Neural cell (in vitro differentiated cells): ENCODE results near the gene TMEM254. TPM values are rescaled to one million over a fixed set of nuclear protein-coding genes. Genes with fewer than 3 reads are reported as not detected.
"Not testable (repeated sequence)": the region's sequence is repeated elsewhere in the genome, so short reads cannot be mapped to it uniquely, and the experiment has no call there.

ENCODE experiments used
- H2AFZ ChIP-seq: fragments of 200-600, 300-800 bp; sonication (generic), shearing (Covaris generic); 2 replicates; pipeline ENCODE4 v1.6.0; 2014; ENCODE audit warnings: low read depth, mild to moderate bottlenecking, antibody characterized with exemption, low read length, moderate library complexity
- H3F3A ChIP-seq: fragments of 200-600 bp; shearing (Covaris generic); 2 replicates; pipeline ENCODE4 v1.6.1; 2016; ENCODE audit warnings: mild to moderate bottlenecking, moderate library complexity, mixed read lengths, antibody characterized with exemption, low read length; ENCODE audit not compliant: insufficient read depth, poor library complexity, severe bottlenecking
- H3K27ac ChIP-seq: fragments of 200-600, 300-800 bp; sonication (generic), shearing (Covaris generic); 2 replicates; pipeline ENCODE4 v1.5.1; 2014; ENCODE audit warnings: mild to moderate bottlenecking, low read length, moderate library complexity
- H3K27me3 ChIP-seq: fragments of 300-800, 200-600 bp; sonication (generic), shearing (Covaris generic); 2 replicates; pipeline ENCODE4 v1.6.0; 2014; ENCODE audit warnings: mild to moderate bottlenecking, low read depth, low read length, moderate library complexity; ENCODE audit not compliant: insufficient read depth
- H3K36me3 ChIP-seq: fragments of 300-800, 200-600 bp; sonication (generic), shearing (Covaris generic); 2 replicates; pipeline ENCODE4 v1.5.1; 2014; ENCODE audit warnings: mild to moderate bottlenecking, antibody characterized with exemption, low read length, moderate library complexity; ENCODE audit not compliant: insufficient read depth
- H3K4me2 ChIP-seq: fragments of 300-800, 200-600 bp; sonication (generic), shearing (Covaris generic); 2 replicates; pipeline ENCODE4 v1.6.0; 2014; ENCODE audit warnings: mild to moderate bottlenecking, low read length
- H3K4me3 ChIP-seq: fragments of 300-800, 200-600 bp; sonication (generic), shearing (Covaris generic); 2 replicates; pipeline ENCODE4 v1.5.1; 2014; ENCODE audit warnings: mild to moderate bottlenecking, low read length, moderate library complexity
- H3K79me2 ChIP-seq: fragments of 200-600 bp; shearing (Covaris generic); replicated peaks from 2 replicates; pipeline ENCODE4 v1.6.0; 2014; ENCODE audit warnings: mild to moderate bottlenecking, low read length, moderate library complexity; ENCODE audit not compliant: insufficient read depth
- H3K9ac ChIP-seq: fragments of 300-800, 200-600 bp; sonication (generic), shearing (Covaris generic); 2 replicates; pipeline ENCODE4 v1.6.1; 2016; ENCODE audit warnings: mild to moderate bottlenecking, low read length, mixed read lengths
- H3K9me2 ChIP-seq: fragments of 200-600 bp; shearing (Covaris generic); 2 replicates; pipeline ENCODE4 v1.6.1; 2016; ENCODE audit warnings: mild to moderate bottlenecking, low read length, mixed read lengths; ENCODE audit not compliant: insufficient read depth
- H3K9me3 ChIP-seq: fragments of 200-600, 300-800 bp; sonication (generic), shearing (Covaris generic); 2 replicates; pipeline ENCODE4 v1.6.1; 2016; ENCODE audit warnings: mild to moderate bottlenecking, mixed run types, low read length, moderate library complexity, mixed read lengths
- H4K20me1 ChIP-seq: fragments of 200-600 bp; shearing (Covaris generic); 2 replicates; pipeline ENCODE4 v1.6.1; 2016; ENCODE audit warnings: mild to moderate bottlenecking, mixed run types; ENCODE audit not compliant: insufficient read depth
- EP300 ChIP-seq: fragments of 450-650 bp; conservative IDR thresholded peaks from 2 replicates; pipeline ENCODE4 v1.6.1; 2014; ENCODE audit warnings: antibody characterized with exemption, mild to moderate bottlenecking, moderate library complexity; ENCODE audit not compliant: poor library complexity, severe bottlenecking
- EZH2 ChIP-seq: fragments of 200-600, 300-800 bp; shearing (Covaris generic), sonication (generic); IDR thresholded peaks from 2 replicates; pipeline ENCODE4 v1.6.1; 2014; ENCODE audit warnings: antibody characterized with exemption, low read length, borderline replicate concordance, mild to moderate bottlenecking; ENCODE audit not compliant: insufficient read depth, poor library complexity, severe bottlenecking
- MXI1 ChIP-seq: fragments of 450-650 bp; conservative IDR thresholded peaks from 2 replicates; pipeline ENCODE4 v1.6.1; 2014; ENCODE audit warnings: antibody characterized with exemption, mild to moderate bottlenecking; ENCODE audit not compliant: poor library complexity, severe bottlenecking
- POLR2AphosphoS5 ChIP-seq: IDR thresholded peaks from 2 replicates; pipeline ENCODE4 v1.6.1; 2012
- RAD21 ChIP-seq: fragments of 450-650 bp; conservative IDR thresholded peaks from 2 replicates; pipeline ENCODE4 v1.6.1; 2014; ENCODE audit warnings: antibody characterized with exemption, mild to moderate bottlenecking, moderate library complexity
- REST ChIP-seq: IDR thresholded peaks from 2 replicates; pipeline ENCODE4 v1.6.1; 2012; ENCODE audit warnings: borderline replicate concordance
- SMC3 ChIP-seq: fragments of 450-650 bp; conservative IDR thresholded peaks from 2 replicates; pipeline ENCODE4 v1.6.1; 2014; ENCODE audit warnings: antibody characterized with exemption, mild to moderate bottlenecking, moderate library complexity; ENCODE audit not compliant: poor library complexity
- TAF1 ChIP-seq: IDR thresholded peaks from 2 replicates; pipeline ENCODE4 v1.6.1; 2012; ENCODE audit warnings: low read depth
- polyA plus RNA-seq: library from polyadenylated mRNA; depleted of rRNA; stranded (reverse); fragments of >200 nt; gene quantifications from 2 replicates; pipeline ENCODE4 v1.2.3, GENCODE V29; 2014
- TF ChIP-seq, protein P1 (sequence below): fragments of 450-650 bp; IDR thresholded peaks from 2 replicates; pipeline ENCODE4 v1.5.1; 2014; ENCODE audit warnings: antibody characterized with exemption, mild to moderate bottlenecking, moderate library complexity; ENCODE audit not compliant: poor library complexity, severe bottlenecking

The TMEM254 gene
- polyA plus RNA-seq, 1 donor from 2014 or later: 24.3 TPM

GRCh38 chr10:80132299-80133139, 54.1 kb downstream of the TMEM254 start, which contains the start of gene PLAC9:
PLAC9 (plus strand) TSS chr10:80132730; CDS start chr10:80132763, 33 bp downstream.
- Histone ChIP-seq H3K36me3 (no peaks in the 10 kb centered on the region), H3K27me3 (peaks cover 29% of the 10 kb centered on the region), H3F3A (no peaks in the 10 kb centered on the region), H3K9ac (peak within 1 kb of the TSS; percentile 12), H3K79me2 (no peaks in the 10 kb centered on the region), H3K4me2 (no peak within 1 kb of the TSS), H3K27ac (no peak within 1 kb of the TSS), H3K9me3 (no peaks in the 10 kb centered on the region), H3K9me2 (no peaks in the 10 kb centered on the region), H3K4me3 (peak within 1 kb of the TSS; percentile 53), H2AFZ (no peak within 1 kb of the TSS), H4K20me1 (no peaks in the 10 kb centered on the region)
- TF ChIP-seq REST (no peak), SMC3 (no peak), RAD21 (no peak), EP300 (no peak), TAF1 (no peak), EZH2 (no peak), MXI1 (no peak), POLR2AphosphoS5 (no peak)
- TF ChIP-seq, protein P1, sequence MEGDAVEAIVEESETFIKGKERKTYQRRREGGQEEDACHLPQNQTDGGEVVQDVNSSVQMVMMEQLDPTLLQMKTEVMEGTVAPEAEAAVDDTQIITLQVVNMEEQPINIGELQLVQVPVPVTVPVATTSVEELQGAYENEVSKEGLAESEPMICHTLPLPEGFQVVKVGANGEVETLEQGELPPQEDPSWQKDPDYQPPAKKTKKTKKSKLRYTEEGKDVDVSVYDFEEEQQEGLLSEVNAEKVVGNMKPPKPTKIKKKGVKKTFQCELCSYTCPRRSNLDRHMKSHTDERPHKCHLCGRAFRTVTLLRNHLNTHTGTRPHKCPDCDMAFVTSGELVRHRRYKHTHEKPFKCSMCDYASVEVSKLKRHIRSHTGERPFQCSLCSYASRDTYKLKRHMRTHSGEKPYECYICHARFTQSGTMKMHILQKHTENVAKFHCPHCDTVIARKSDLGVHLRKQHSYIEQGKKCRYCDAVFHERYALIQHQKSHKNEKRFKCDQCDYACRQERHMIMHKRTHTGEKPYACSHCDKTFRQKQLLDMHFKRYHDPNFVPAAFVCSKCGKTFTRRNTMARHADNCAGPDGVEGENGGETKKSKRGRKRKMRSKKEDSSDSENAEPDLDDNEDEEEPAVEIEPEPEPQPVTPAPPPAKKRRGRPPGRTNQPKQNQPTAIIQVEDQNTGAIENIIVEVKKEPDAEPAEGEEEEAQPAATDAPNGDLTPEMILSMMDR: no peak

- H3K9me2 ChIP-seq: no peaks in the 10 kb centered on the region
- H3K27me3 ChIP-seq: peaks cover 29% of the 10 kb centered on the region
- H4K20me1 ChIP-seq: no peaks in the 10 kb centered on the region
- H3K4me2 ChIP-seq: no peak overlapping the region
- no peaks in the 10 kb centered on the region for H3K79me2 ChIP-seq
- TF ChIP-seq RAD21 (no peak), MXI1 (no peak), EP300 (no peak), POLR2AphosphoS5 (no peak), SMC3 (no peak), REST (no peak), TAF1 (no peak), EZH2 (no peak)
- TF ChIP-seq, protein P1: no peak
- no peak overlapping the region for H3K9ac ChIP-seq
- no peak overlapping the region for H2AFZ ChIP-seq
- no peak overlapping the region for H3K27ac ChIP-seq
- no peaks in the 10 kb centered on the region for H3F3A ChIP-seq
- no peaks in the 10 kb centered on the region for H3K36me3 ChIP-seq
- H3K9me3 ChIP-seq: no peaks in the 10 kb centered on the region
- H3K4me3 ChIP-seq: no peak overlapping the region
Measured at GRCh38 chr10:80133206-80133605, 54.7 kb downstream of the TMEM254 start.

DNA sequence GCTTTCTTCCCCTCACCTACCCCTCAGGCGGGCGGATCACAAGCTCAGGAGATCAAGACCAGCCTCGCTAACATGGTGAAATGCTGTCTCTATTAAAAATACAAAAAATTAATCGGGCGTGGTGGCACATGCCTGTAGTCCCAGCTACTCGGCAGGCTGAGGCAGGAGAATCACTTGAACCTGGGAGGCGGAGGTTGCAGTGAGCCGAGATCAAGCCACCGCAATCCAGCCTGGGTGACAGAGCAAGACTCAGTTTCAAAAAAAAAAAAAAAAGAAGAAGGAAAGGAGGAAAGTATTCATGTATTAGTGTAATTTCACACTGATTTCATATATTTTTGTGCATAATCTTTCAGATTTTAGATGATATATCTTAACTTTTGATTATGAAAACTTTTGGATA, 55.2 kb downstream of the TMEM254 start:
- H3K9me3 ChIP-seq, H3K4me3 ChIP-seq: not testable (repeated sequence)

More for the DNA sequence above, 55.2 kb downstream of the TMEM254 start:
- H3K36me3 ChIP-seq, H3K4me2 ChIP-seq, H4K20me1 ChIP-seq, H3K27ac ChIP-seq, H3K79me2 ChIP-seq, H2AFZ ChIP-seq, H3F3A ChIP-seq, H3K9me2 ChIP-seq, H3K9ac ChIP-seq: not testable (repeated sequence)
- peaks cover 29% of the 10 kb centered on the region for H3K27me3 ChIP-seq
